ENCODE data around the gene FEZ2. TPM values are rescaled to one million over a fixed set of nuclear protein-coding genes. Genes with fewer than 3 reads are reported as not detected.

Gene FEZ2
- polyA plus RNA-seq, 2 of the 4 experiments (the other 2 are of a cell fraction): 52.5 to 124 TPM

DNA sequence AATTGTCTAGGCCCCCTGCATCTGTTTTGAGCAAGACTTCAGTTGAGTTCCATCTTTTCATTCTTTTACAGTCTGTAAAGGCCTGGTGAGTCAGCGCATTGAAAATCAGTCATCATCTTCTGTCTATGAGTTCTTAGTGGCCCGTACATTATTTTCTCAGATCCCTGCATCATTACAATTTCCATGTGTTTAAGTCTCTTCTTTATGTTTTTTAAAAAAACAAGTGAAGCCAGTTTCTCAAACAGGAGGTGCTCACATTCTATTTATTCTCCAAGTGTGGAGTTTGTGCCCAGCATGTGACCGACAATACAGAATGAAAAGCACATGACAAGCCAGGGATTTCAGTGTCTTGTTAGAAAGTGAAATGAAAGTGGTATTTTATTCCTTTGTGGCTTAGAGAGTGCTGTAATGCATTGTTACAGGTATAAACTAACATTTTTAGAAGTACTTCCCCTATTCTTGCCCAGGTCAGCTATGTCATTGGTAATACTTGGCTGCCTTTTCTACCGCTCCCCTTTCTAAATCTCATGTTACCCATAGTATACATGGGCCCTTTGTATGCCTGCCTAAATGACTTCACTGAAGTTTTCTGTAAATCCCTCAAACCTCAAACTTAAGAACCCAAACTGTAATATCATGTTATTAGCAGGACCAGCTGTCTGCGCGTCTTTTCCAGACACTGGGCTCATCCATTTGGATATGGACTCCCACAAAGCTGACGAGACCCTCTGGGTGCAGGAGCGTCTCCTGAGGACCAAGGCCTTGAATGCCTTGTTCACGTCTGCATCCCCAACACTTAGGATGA is 67.6 kb downstream of the FEZ2 start (continued):
- TF ChIP-seq, protein P1, sequence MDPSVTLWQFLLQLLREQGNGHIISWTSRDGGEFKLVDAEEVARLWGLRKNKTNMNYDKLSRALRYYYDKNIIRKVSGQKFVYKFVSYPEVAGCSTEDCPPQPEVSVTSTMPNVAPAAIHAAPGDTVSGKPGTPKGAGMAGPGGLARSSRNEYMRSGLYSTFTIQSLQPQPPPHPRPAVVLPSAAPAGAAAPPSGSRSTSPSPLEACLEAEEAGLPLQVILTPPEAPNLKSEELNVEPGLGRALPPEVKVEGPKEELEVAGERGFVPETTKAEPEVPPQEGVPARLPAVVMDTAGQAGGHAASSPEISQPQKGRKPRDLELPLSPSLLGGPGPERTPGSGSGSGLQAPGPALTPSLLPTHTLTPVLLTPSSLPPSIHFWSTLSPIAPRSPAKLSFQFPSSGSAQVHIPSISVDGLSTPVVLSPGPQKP (IDR thresholded peaks at IDR 0.05; ENCODE audit: low read depth, low read length): no peak
- TF ChIP-seq CHD4 (IDR thresholded peaks at IDR 0.05; ENCODE audit: borderline replicate concordance): no peak
- TF ChIP-seq, protein P2, sequence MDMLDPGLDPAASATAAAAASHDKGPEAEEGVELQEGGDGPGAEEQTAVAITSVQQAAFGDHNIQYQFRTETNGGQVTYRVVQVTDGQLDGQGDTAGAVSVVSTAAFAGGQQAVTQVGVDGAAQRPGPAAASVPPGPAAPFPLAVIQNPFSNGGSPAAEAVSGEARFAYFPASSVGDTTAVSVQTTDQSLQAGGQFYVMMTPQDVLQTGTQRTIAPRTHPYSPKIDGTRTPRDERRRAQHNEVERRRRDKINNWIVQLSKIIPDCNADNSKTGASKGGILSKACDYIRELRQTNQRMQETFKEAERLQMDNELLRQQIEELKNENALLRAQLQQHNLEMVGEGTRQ (IDR thresholded peaks at IDR 0.05): no peak
- TF ChIP-seq CEBPB (IDR thresholded peaks at IDR 0.05): no peak
- TF ChIP-seq ZFP36 (IDR thresholded peaks at IDR 0.05; ENCODE audit: borderline replicate concordance, partially characterized antibody): no peak
- no peak for TF ChIP-seq RNF2 (IDR thresholded peaks at IDR 0.05; ENCODE audit: borderline replicate concordance, low read depth)
- no peak for TF ChIP-seq KDM5A (IDR thresholded peaks at IDR 0.05)
- no peak for TF ChIP-seq POLR2AphosphoS2 (conservative IDR thresholded peaks at IDR 0.05; ENCODE audit: low read length)

DNA sequence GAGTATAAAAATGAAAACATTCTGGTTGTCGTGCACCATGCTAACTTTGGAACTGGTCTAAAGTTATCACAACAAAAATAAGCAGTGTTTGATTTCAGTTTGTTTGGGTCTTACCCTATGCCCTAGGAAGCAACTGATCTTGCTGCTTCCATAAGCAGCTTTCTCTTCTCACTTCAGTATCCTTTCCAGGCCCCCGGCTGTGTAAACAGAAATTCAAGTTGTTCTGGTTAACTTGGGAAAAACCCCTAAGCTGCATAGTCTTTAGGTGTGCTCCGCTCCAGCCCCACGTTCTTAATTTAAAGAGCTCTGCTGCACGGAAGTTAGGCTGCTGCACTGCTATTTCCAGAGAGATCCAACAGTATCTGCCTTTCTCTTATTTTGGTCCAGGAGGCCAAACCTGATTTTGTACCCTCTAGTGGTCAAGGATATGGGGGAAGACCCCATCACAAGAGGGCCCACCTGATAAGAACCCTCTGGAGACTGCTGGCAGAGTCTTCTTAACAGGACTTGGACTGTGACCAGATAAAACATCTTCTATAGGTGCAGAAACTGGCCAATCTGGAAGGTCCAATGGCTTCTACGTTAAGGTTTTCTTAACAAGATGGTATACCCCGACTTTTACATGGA is 69.1 kb downstream of the FEZ2 start:
- Histone ChIP-seq H3K4me2 (no peak overlapping the region), H3K9me3 (no peaks in the 10 kb centered on the region), H3K4me1 (0 out of 3 replicates have a peak, but pooled peaks cover 4% of the 10 kb centered on the region), H3K27ac (no peak overlapping the region), H3K4me3 (no peak overlapping the region)
- TF ChIP-seq ESRRA (IDR thresholded peaks at IDR 0.05; ENCODE audit: borderline replicate concordance, low read length) (no peak), CBX8 (IDR thresholded peaks at IDR 0.05) (no peak), ZNF302 (CRISPR knock-in tag; IDR thresholded peaks at IDR 0.05) (no peak), MAFK (IDR thresholded peaks at IDR 0.05; ENCODE audit: partially characterized antibody) (no peak)
- ChIA-PET CTCF (interaction anchor here (0.6 to 3.4 kb wide), 5 partner anchors 11 to 235 kb away, joined by 3 to 15 read pairs (median 7); no protein-coding TSS in a partner anchor), POLR2A (no interaction called here)
- no peak for DNase-seq (ENCODE audit: low read depth in 1 of 2, low spot score in 1 of 2)
- no peak for FAIRE-seq
- ATAC-seq: peak; percentile 12 to 27; a peak in 2 of 6 replicates
- WGBS (ENCODE audit: missing lambda C conversion rate): 88% methylated on average over 7 of the region's 7 CpGs

DNA sequence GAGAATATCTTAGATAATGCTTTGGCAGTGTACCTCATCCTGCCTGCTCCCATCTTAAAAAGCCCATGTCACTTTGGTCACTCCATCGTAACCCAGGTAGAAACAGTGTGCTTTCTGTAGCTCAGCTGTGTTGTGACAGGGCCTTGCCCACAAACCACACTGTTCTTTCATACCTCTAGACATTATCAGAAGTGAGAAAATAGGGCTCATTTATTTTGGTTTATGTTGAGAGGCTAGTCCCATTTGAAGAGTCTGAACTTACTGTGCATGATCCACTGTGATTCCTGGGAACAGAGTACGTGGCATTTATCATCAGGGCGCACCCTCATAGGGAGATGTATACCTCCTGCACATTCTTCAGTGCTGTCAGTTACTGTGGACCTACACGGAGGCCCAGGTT is 69.7 kb downstream of the FEZ2 start:
- no peak for TF ChIP-seq FOSL2 (IDR thresholded peaks at IDR 0.05)
- TF ChIP-seq FOSL2 (CRISPR knock-in tag; IDR thresholded peaks at IDR 0.05): no peak
- TF ChIP-seq CEBPB (IDR thresholded peaks at IDR 0.05): no peak
- FAIRE-seq: no peak
- no peaks in the 10 kb centered on the region for H3K9me3 ChIP-seq
- 0 out of 3 replicates have a peak, but pooled peaks cover 4% of the 10 kb centered on the region for H3K4me1 ChIP-seq
- no peak overlapping the region for H3K27ac ChIP-seq
- no peak overlapping the region for H3K4me3 ChIP-seq
- no peak overlapping the region for H3K4me2 ChIP-seq
- ATAC-seq: peak in 1 of 2 experiments; percentile 10; a peak in 2 of 6 replicates
- 91% methylated on average over 4 of the region's 4 CpGs for WGBS (ENCODE audit: missing lambda C conversion rate)
- ChIA-PET CTCF (interaction anchor here (0.6 to 3.4 kb wide), 5 partner anchors 21 to 235 kb away, joined by 3 to 15 read pairs (median 4); no protein-coding TSS in a partner anchor), POLR2A (no interaction called here)
- no peak for DNase-seq (ENCODE audit: low read depth in 1 of 2, low spot score in 1 of 2)

DNA sequence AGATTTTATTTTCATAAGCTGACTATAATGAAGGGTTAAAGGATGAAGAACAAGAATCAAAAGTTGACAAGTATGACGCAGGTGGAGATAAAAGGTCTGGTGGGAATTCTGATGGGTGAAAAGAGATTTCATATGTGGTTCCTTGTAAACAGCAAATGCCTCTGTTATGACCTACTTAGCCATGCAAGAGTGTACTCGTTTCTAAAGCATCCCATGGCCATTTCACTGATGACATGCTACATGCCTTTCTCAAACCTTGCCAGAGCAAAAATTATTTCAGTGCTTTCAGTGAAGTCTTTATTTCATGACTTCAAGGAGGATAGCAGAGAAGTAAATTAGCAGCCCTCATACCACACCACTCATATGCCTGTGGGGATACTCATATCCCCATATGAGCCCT is 71.7 kb downstream of the FEZ2 start:
- DNase-seq (ENCODE audit: low read depth in 1 of 2, low spot score in 1 of 2): no peak
- Histone ChIP-seq H3K9me3 (no peaks in the 10 kb centered on the region), H3K27ac (no peak overlapping the region), H3K4me1 (0 out of 3 replicates have a peak, but pooled peaks cover 4% of the 10 kb centered on the region), H3K4me2 (no peak overlapping the region), H3K4me3 (no peak overlapping the region)
- ChIA-PET POLR2A (no interaction called here), CTCF (interaction anchor here (0.7 to 3.4 kb wide), 4 partner anchors 32 to 139 kb away, joined by 3 to 13 read pairs (median 4); no protein-coding TSS in a partner anchor)
- 77% methylated on average over 2 of the region's 2 CpGs for WGBS (ENCODE audit: missing lambda C conversion rate)
- ATAC-seq: no peak
- TF ChIP-seq, protein P3, sequence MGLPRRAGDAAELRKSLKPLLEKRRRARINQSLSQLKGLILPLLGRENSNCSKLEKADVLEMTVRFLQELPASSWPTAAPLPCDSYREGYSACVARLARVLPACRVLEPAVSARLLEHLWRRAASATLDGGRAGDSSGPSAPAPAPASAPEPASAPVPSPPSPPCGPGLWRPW (IDR thresholded peaks at IDR 0.05): no peak
- TF ChIP-seq, protein P2 (IDR thresholded peaks at IDR 0.05): no peak
- TF ChIP-seq FOSB (CRISPR knock-in tag; IDR thresholded peaks at IDR 0.05) (no peak), JUN (IDR thresholded peaks at IDR 0.05) (no peak), POLR2AphosphoS2 (conservative IDR thresholded peaks at IDR 0.05; ENCODE audit: low read length) (no peak), HOXB5 (CRISPR knock-in tag; IDR thresholded peaks at IDR 0.05) (no peak), MYC (IDR thresholded peaks at IDR 0.05; ENCODE audit: borderline replicate concordance, low read length) (no peak), EHMT2 (IDR thresholded peaks at IDR 0.05; ENCODE audit: low read depth) (no peak), CBX8 (IDR thresholded peaks at IDR 0.05) (no peak), SREBF2 (IDR thresholded peaks at IDR 0.05) (no peak), ZNF302 (CRISPR knock-in tag; IDR thresholded peaks at IDR 0.05) (no peak)
- TF ChIP-seq, protein P4, sequence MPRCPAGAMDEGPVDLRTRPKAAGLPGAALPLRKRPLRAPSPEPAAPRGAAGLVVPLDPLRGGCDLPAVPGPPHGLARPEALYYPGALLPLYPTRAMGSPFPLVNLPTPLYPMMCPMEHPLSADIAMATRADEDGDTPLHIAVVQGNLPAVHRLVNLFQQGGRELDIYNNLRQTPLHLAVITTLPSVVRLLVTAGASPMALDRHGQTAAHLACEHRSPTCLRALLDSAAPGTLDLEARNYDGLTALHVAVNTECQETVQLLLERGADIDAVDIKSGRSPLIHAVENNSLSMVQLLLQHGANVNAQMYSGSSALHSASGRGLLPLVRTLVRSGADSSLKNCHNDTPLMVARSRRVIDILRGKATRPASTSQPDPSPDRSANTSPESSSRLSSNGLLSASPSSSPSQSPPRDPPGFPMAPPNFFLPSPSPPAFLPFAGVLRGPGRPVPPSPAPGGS (IDR thresholded peaks at IDR 0.05): no peak
- FAIRE-seq: no peak

All from A549 (cell line).